ENCODE data around the gene NR3C2. TPM values are rescaled to one million over a fixed set of nuclear protein-coding genes. Genes with fewer than 3 reads are reported as not detected.

The NR3C2 gene
- total and polyA plus RNA-seq, 10 of the 15 experiments (the other 5 are each of a cell fraction or from before 2014, with no cell fraction given), result 0.05 to 0.11 (median 0.08) TPM; not detected in 4

DNA sequence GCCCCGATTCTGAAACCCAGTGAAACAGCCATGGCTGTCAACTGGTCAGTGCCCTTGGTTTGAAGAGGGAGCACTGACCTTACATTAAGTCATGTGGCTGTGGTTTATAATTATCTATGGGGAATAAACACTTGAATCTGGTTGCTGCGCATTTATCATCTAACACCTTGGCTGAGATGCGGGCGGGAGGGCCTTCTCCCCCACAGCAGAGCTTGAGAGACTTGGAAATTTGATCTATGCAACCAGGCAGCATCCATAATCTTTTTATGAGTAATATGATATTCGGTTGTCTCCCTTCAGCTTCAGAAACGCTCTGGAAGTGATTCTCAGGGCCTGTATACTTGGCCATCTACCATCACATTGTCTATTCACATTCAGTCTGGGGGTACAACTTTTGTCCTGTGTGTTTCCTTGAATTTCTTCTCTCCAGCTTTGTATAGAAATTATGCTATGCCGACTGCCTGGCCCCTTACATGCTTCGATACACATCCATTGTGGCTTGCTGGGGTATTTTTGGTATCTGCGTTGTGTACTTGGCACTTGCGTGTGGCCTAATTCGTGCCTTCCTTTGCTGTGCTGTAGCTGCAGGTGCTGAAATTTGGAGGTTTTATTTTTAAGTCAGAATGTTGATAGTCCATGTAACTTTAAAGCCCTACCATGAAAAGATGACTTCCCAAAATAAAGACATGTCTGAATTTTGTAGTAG is 388.8 kb downstream of the NR3C2 start:
- Histone ChIP-seq H3K4me1 (ENCODE audit: control insufficient read depth, insufficient read depth, low read length) (peaks cover 27% of the 10 kb centered on the region), H3K27ac (ENCODE audit: control insufficient read depth, insufficient read depth) (no peak overlapping the region), H3K9me3 (replicated peaks; ENCODE audit: control insufficient read depth, insufficient read depth, low read length) (no peaks in the 10 kb centered on the region), H3K27me3 (replicated peaks in 1 of 2; ENCODE audit: control insufficient read depth in 2 of 2, insufficient read depth in 2 of 2, low read length in 1 of 2) (no peaks in the 10 kb centered on the region), H3K36me3 (ENCODE audit: control insufficient read depth in 2 of 2, insufficient read depth in 2 of 2, low read length in 1 of 2) (peaks cover 0 to 4% of the 10 kb centered on the region in 2 experiments; a peak in 2 of 4 replicates), H3K9ac (ENCODE audit: control insufficient read depth, insufficient read depth, low read length) (no peak overlapping the region), H3K79me2 (ENCODE audit: control insufficient read depth, insufficient read depth, low read length) (peaks cover 3% of the 10 kb centered on the region; the same call in 1 of the 2 replicates), H3K4me2 (ENCODE audit: control insufficient read depth, insufficient read depth) (no peak overlapping the region), H2AFZ (ENCODE audit: control insufficient read depth, low read depth, low read length) (no peak overlapping the region), H4K20me1 (ENCODE audit: control insufficient read depth, insufficient read depth) (peaks cover 5% of the 10 kb centered on the region; the same call in 1 of the 2 replicates), H3K4me3 (no peak overlapping the region)
- DNase-seq (ENCODE audit: low read depth, low spot score), result no peak
- BruUV-seq (replicated peaks), result no TSS peak
- ChIA-PET RAD21 (ENCODE audit: unreplicated experiment) (interaction anchor here (1.1 kb wide), 1 partner anchor 187 kb away, joined by 6 read pairs; no protein-coding TSS in a partner anchor), SMC1A (ENCODE audit: uncharacterized antibody, unreplicated experiment) (interaction anchor here (1.1 to 1.7 kb wide), 4 partner anchors 9 to 110 kb away, joined by 3 to 4 read pairs (median 4); no protein-coding TSS in a partner anchor), POLR2A (no interaction called here), CTCF (interaction anchor here (0.9 to 4.3 kb wide), 2 partner anchors 8 to 141 kb away, joined by 3 to 25 read pairs; no protein-coding TSS in a partner anchor)
- FAIRE-seq, result no peak
- intact Hi-C loops (cut with micrococcal nuclease; ENCODE audit: unreplicated experiment), result loop anchor here (10.0 kb wide), 1 partner anchor 439 kb away; the partner anchor contains the start of gene TMEM184C
- WGBS (ENCODE audit: insufficient coverage, insufficient replicate concordance, low lambda C conversion rate, missing lambda C conversion rate), result 83% methylated on average over 11 of the region's 11 CpGs
- in situ Hi-C loops (cut with MboI), result no loop called here
- no peak for ATAC-seq
- TF ChIP-seq IKZF2 (IDR thresholded peaks at IDR 0.05) (no peak), IKZF1 (conservative IDR thresholded peaks at IDR 0.05) (no peak), BHLHE40 (IDR thresholded peaks at IDR 0.05; ENCODE audit: borderline replicate concordance in 1 of 2, low read depth in 2 of 2, low read length in 1 of 2) (no peak), WRNIP1 (IDR thresholded peaks at IDR 0.05; ENCODE audit: borderline replicate concordance, low read depth, low read length) (no peak), MXI1 (IDR thresholded peaks at IDR 0.05; ENCODE audit: low read depth, low read length) (no peak), RAD21 (IDR thresholded peaks at IDR 0.05; ENCODE audit: insufficient read depth, low read depth, low read length) (no peak), ZSCAN29 (IDR thresholded peaks at IDR 0.05) (no peak), SRF (IDR thresholded peaks at IDR 0.05; ENCODE audit: low read depth in 2 of 2, low read length in 2 of 2) (no peak), CBX3 (IDR thresholded peaks at IDR 0.05; ENCODE audit: borderline replicate concordance, low read depth) (no peak), MTA3 (IDR thresholded peaks at IDR 0.05; ENCODE audit: borderline replicate concordance, low read length) (no peak), PAX5 (IDR thresholded peaks at IDR 0.05; ENCODE audit: borderline replicate concordance, low read depth, low read length) (no peak), SMAD1 (IDR thresholded peaks at IDR 0.05; ENCODE audit: low read depth, partially characterized antibody) (no peak)
- TF ChIP-seq, protein P1, sequence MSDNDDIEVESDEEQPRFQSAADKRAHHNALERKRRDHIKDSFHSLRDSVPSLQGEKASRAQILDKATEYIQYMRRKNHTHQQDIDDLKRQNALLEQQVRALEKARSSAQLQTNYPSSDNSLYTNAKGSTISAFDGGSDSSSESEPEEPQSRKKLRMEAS (IDR thresholded peaks at IDR 0.05; ENCODE audit: low read depth, low read length), result no peak
- TF ChIP-seq, protein P2, sequence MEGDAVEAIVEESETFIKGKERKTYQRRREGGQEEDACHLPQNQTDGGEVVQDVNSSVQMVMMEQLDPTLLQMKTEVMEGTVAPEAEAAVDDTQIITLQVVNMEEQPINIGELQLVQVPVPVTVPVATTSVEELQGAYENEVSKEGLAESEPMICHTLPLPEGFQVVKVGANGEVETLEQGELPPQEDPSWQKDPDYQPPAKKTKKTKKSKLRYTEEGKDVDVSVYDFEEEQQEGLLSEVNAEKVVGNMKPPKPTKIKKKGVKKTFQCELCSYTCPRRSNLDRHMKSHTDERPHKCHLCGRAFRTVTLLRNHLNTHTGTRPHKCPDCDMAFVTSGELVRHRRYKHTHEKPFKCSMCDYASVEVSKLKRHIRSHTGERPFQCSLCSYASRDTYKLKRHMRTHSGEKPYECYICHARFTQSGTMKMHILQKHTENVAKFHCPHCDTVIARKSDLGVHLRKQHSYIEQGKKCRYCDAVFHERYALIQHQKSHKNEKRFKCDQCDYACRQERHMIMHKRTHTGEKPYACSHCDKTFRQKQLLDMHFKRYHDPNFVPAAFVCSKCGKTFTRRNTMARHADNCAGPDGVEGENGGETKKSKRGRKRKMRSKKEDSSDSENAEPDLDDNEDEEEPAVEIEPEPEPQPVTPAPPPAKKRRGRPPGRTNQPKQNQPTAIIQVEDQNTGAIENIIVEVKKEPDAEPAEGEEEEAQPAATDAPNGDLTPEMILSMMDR (IDR thresholded peaks at IDR 0.05 in 2 of 3, conservative IDR thresholded peaks at IDR 0.05 in 1 of 3; ENCODE audit: control insufficient read depth in 2 of 3, extremely low read depth in 1 of 3, insufficient read depth in 1 of 3, low read depth in 3 of 3, low read length in 3 of 3), result no peak
- TF ChIP-seq, protein P3, sequence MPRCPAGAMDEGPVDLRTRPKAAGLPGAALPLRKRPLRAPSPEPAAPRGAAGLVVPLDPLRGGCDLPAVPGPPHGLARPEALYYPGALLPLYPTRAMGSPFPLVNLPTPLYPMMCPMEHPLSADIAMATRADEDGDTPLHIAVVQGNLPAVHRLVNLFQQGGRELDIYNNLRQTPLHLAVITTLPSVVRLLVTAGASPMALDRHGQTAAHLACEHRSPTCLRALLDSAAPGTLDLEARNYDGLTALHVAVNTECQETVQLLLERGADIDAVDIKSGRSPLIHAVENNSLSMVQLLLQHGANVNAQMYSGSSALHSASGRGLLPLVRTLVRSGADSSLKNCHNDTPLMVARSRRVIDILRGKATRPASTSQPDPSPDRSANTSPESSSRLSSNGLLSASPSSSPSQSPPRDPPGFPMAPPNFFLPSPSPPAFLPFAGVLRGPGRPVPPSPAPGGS (IDR thresholded peaks at IDR 0.05; ENCODE audit: borderline replicate concordance, insufficient read depth, low read depth, low read length, poor library complexity, severe bottlenecking), result no peak
